Measurements from ENCODE around the gene LOXL1. TPM values are rescaled to one million over a fixed set of nuclear protein-coding genes. Genes with fewer than 3 reads are reported as not detected.

Gene LOXL1
- total and polyA plus RNA-seq, 5 donors from 2014 or later, result 6.8 to 24.2 (median 7.9) TPM

- Histone ChIP-seq H3K4me1 (ENCODE audit: control insufficient read depth, insufficient read depth, low read length, poor library complexity, severe bottlenecking) (peaks cover 45% of the 10 kb centered on the region), H3K4me3 (ENCODE audit: low read depth, low read length) (no peak overlapping the region), H3K9me3 (ENCODE audit: control insufficient read depth in 2 of 2, low read length in 2 of 2) (no peaks in the 10 kb centered on the region), H3K27me3 (ENCODE audit: control insufficient read depth, insufficient read depth, low read length) (no peaks in the 10 kb centered on the region), H3K27ac (ENCODE audit: insufficient read depth, low read length, poor library complexity, severe bottlenecking) (peak overlapping the region; percentile 23), H3K36me3 (ENCODE audit: control insufficient read depth, insufficient read depth, low read length) (peaks cover 10% of the 10 kb centered on the region)
- Mint-ChIP-seq H3K9me3 (peaks cover 0 to 12% (median 0%) of the 10 kb centered on the region in 7 donors), H3K27me3 (peaks cover 5% of the 10 kb centered on the region), H3K36me3 (peaks cover 18% of the 10 kb centered on the region), H3K4me3 (peak overlapping the region in 1 of 4 donors; percentile 65), H3K27ac (peak overlapping the region; percentile 11 to 58 (median 26)), H3K4me1 (peaks cover 8 to 58% (median 32%) of the 10 kb centered on the region in 4 donors)
- no peak for DNase-seq
- no peak for ATAC-seq (ENCODE audit: low read depth in 2 of 2)
These were observed 3.8 kb upstream of the LOXL1 start for GRCh38 chr15:73922186-73923151.

- H3K4me3 Mint-ChIP-seq, result no peak overlapping the region
- H3K36me3 Mint-ChIP-seq, result peaks cover 11% of the 10 kb centered on the region
- Histone ChIP-seq H3K4me3 (ENCODE audit: low read depth, low read length) (no peak overlapping the region), H3K27ac (ENCODE audit: insufficient read depth, low read length, poor library complexity, severe bottlenecking) (no peak overlapping the region), H3K4me1 (ENCODE audit: control insufficient read depth, insufficient read depth, low read length, poor library complexity, severe bottlenecking) (peaks cover 49% of the 10 kb centered on the region), H3K27me3 (ENCODE audit: control insufficient read depth, insufficient read depth, low read length) (no peaks in the 10 kb centered on the region), H3K36me3 (ENCODE audit: control insufficient read depth, insufficient read depth, low read length) (peaks cover 7% of the 10 kb centered on the region), H3K9me3 (ENCODE audit: control insufficient read depth in 2 of 2, low read length in 2 of 2) (no peaks in the 10 kb centered on the region)
- peaks cover 10 to 62% (median 31%) of the 10 kb centered on the region in 4 donors for H3K4me1 Mint-ChIP-seq
- H3K27me3 Mint-ChIP-seq, result peaks cover 5% of the 10 kb centered on the region
- DNase-seq (no peak), ATAC-seq (ENCODE audit: low read depth in 2 of 2) (no peak)
- H3K9me3 Mint-ChIP-seq, result peaks cover 0 to 5% (median 0%) of the 10 kb centered on the region in 7 donors
- H3K27ac Mint-ChIP-seq, result peak overlapping the region in 2 of 3 donors; percentile 32 to 92
These were observed 3.1 kb upstream of the LOXL1 start for GRCh38 chr15:73923156-73923487.

- Histone ChIP-seq H3K4me3 (ENCODE audit: low read depth, low read length) (no peak overlapping the region), H3K27me3 (ENCODE audit: control insufficient read depth, insufficient read depth, low read length) (no peaks in the 10 kb centered on the region), H3K27ac (ENCODE audit: insufficient read depth, low read length, poor library complexity, severe bottlenecking) (peak overlapping the region; percentile 58), H3K36me3 (ENCODE audit: control insufficient read depth, insufficient read depth, low read length) (peaks cover 1% of the 10 kb centered on the region), H3K4me1 (ENCODE audit: control insufficient read depth, insufficient read depth, low read length, poor library complexity, severe bottlenecking) (peaks cover 53% of the 10 kb centered on the region), H3K9me3 (ENCODE audit: control insufficient read depth in 2 of 2, low read length in 2 of 2) (no peaks in the 10 kb centered on the region)
- Mint-ChIP-seq H3K4me3 (peak overlapping the region; percentile 59 to 84 (median 71)), H3K27ac (peak overlapping the region; percentile 32 to 92 (median 84)), H3K9me3 (peaks cover 0 to 4% (median 0%) of the 10 kb centered on the region in 7 donors), H3K36me3 (peaks cover 6% of the 10 kb centered on the region), H3K4me1 (peaks cover 12 to 64% (median 33%) of the 10 kb centered on the region in 4 donors), H3K27me3 (peaks cover 5% of the 10 kb centered on the region)
- ATAC-seq (ENCODE audit: low read depth in 2 of 2) (no peak), DNase-seq (no peak)
These were observed 2.6 kb upstream of the LOXL1 start for GRCh38 chr15:73923488-73924164.

DNA sequence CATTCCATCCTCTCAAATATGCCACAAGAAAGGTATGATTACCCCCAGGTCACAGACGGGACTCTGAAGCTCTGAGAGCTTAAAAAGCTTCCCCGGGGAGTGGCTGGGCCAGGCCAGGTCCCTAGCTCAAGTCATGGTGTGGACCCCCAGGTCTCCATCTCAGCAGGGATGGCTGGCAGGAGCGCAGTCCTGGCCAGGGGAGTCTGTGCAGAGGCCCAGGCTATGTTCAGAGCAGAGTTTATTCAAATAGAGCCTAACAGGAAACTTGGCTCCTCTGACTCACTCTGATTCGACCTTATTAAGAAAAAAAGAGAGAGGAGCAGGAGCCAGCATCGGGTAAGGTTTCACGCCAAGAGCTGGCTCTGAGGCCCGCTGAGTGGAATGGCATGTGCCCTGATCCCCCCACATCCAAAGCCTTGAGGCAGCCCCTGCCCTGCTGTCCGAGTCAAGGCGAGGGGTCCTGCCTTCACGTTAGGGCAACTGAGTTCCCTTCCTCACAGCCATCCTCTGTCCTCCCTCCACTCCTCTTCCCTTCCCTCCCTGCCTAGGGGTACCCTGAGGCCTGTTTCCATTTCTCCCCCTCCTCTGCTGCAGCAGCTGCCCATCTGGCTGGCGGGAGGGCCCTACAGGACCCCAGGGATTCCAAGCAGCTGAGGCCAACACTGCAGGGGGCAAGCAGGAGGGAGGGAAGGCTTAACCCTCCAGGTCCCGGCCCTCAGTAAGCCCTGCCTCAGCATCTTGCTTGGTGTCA is 1.9 kb upstream of the LOXL1 start:
- Histone ChIP-seq H3K27ac (ENCODE audit: insufficient read depth, low read length, poor library complexity, severe bottlenecking) (peak overlapping the region; percentile 58), H3K4me3 (ENCODE audit: low read depth, low read length) (no peak overlapping the region), H3K9me3 (ENCODE audit: control insufficient read depth in 2 of 2, low read length in 2 of 2) (no peaks in the 10 kb centered on the region), H3K27me3 (ENCODE audit: control insufficient read depth, insufficient read depth, low read length) (no peaks in the 10 kb centered on the region), H3K36me3 (ENCODE audit: control insufficient read depth, insufficient read depth, low read length) (no peaks in the 10 kb centered on the region), H3K4me1 (ENCODE audit: control insufficient read depth, insufficient read depth, low read length, poor library complexity, severe bottlenecking) (peaks cover 60% of the 10 kb centered on the region)
- peak overlapping the region; percentile 48 to 84 (median 66) for H3K4me3 Mint-ChIP-seq
- no peaks in the 10 kb centered on the region for H3K9me3 Mint-ChIP-seq
- H3K36me3 Mint-ChIP-seq, result no peaks in the 10 kb centered on the region
- H3K27me3 Mint-ChIP-seq, result peaks cover 5% of the 10 kb centered on the region
- DNase-seq (peak in 1 of 3 donors; percentile 51), ATAC-seq (ENCODE audit: low read depth in 2 of 2) (peak; percentile 36)
- H3K27ac Mint-ChIP-seq, result peak overlapping the region; percentile 49 to 92 (median 86)
- H3K4me1 Mint-ChIP-seq, result peaks cover 12 to 71% (median 38%) of the 10 kb centered on the region in 4 donors

DNA sequence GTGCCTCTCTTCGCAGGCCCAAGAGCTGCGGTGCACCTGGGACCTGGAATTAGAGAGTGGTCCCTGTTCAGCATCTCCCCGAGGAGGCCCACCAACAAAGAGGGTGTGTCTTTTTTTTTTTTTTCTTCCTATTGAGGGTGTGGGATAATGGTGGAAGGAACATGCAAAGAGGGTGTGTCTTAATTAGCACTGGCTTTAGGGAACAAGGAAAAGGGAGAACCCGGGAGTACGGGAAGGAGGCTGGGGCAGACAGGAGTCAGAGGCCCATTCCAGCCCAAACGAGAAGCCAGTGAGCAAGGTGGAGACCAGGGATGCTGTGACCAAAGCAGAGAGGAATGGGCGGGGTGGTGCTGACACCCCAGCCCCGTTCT is 429 bp upstream of the LOXL1 start:
- ATAC-seq (ENCODE audit: low read depth in 2 of 2) (no peak), DNase-seq (no peak)
- Mint-ChIP-seq H3K36me3 (no peaks in the 10 kb centered on the region), H3K4me3 (peak overlapping the region; percentile 74 to 92 (median 85)), H3K27ac (peak overlapping the region in 2 of 3 donors; percentile 67 to 68), H3K27me3 (peaks cover 5% of the 10 kb centered on the region), H3K4me1 (peaks cover 4 to 64% (median 35%) of the 10 kb centered on the region in 4 donors), H3K9me3 (no peaks in the 10 kb centered on the region)
- Histone ChIP-seq H3K27ac (ENCODE audit: insufficient read depth, low read length, poor library complexity, severe bottlenecking) (peak overlapping the region; percentile 58), H3K9me3 (ENCODE audit: control insufficient read depth in 2 of 2, low read length in 2 of 2) (no peaks in the 10 kb centered on the region), H3K4me3 (ENCODE audit: low read depth, low read length) (no peak overlapping the region), H3K4me1 (ENCODE audit: control insufficient read depth, insufficient read depth, low read length, poor library complexity, severe bottlenecking) (peaks cover 57% of the 10 kb centered on the region), H3K27me3 (ENCODE audit: control insufficient read depth, insufficient read depth, low read length) (no peaks in the 10 kb centered on the region), H3K36me3 (ENCODE audit: control insufficient read depth, insufficient read depth, low read length) (no peaks in the 10 kb centered on the region)

- peak overlapping the region in 2 of 4 donors; percentile 36 to 60 for H3K4me3 Mint-ChIP-seq
- Histone ChIP-seq H3K4me3 (ENCODE audit: low read depth, low read length) (no peak overlapping the region), H3K27ac (ENCODE audit: insufficient read depth, low read length, poor library complexity, severe bottlenecking) (peak overlapping the region; percentile 68), H3K27me3 (ENCODE audit: control insufficient read depth, insufficient read depth, low read length) (no peaks in the 10 kb centered on the region), H3K36me3 (ENCODE audit: control insufficient read depth, insufficient read depth, low read length) (no peaks in the 10 kb centered on the region), H3K9me3 (ENCODE audit: control insufficient read depth in 2 of 2, low read length in 2 of 2) (no peaks in the 10 kb centered on the region), H3K4me1 (ENCODE audit: control insufficient read depth, insufficient read depth, low read length, poor library complexity, severe bottlenecking) (peaks cover 51% of the 10 kb centered on the region)
- no peaks in the 10 kb centered on the region for H3K9me3 Mint-ChIP-seq
- ATAC-seq (ENCODE audit: low read depth in 2 of 2), result peak in 1 of 2 donors; percentile 4
- peaks cover 4 to 60% (median 33%) of the 10 kb centered on the region in 4 donors for H3K4me1 Mint-ChIP-seq
- no peak overlapping the region for H3K27ac Mint-ChIP-seq
- no peaks in the 10 kb centered on the region for H3K36me3 Mint-ChIP-seq
- H3K27me3 Mint-ChIP-seq, result peaks cover 5% of the 10 kb centered on the region
- peak in 1 of 3 donors; percentile 14 for DNase-seq
These were observed 777 bp downstream of the LOXL1 start for GRCh38 chr15:73927003-73927475.
